ENCODE data around the gene SYT8. TPM values are rescaled to one million over a fixed set of nuclear protein-coding genes. Genes with fewer than 3 reads are reported as not detected.
A peak's percentile ranks its signal among the peaks of the same experiment; 100 is the strongest.

SYT8 gene
- total RNA-seq, 1 donor from 2014 or later: 7.3 TPM

- no peak overlapping the region for H3K27ac Mint-ChIP-seq (ENCODE audit: unreplicated experiment)
- no peaks in the 10 kb centered on the region for H3K27me3 Mint-ChIP-seq (ENCODE audit: low read depth)
Observed at GRCh38 chr11:1819074-1819473, 15.7 kb upstream of the SYT8 start.

GRCh38 chr11:1820463-1821325, 14.1 kb upstream of the SYT8 start:
- Mint-ChIP-seq H3K9me3 (ENCODE audit: low read depth) (peaks cover 7% of the 10 kb centered on the region), H3K4me3 (ENCODE audit: unreplicated experiment) (no peak overlapping the region), H3K27ac (ENCODE audit: unreplicated experiment) (peak overlapping the region; percentile 55), H3K4me1 (ENCODE audit: low read depth) (peaks cover 51% of the 10 kb centered on the region), H3K27me3 (ENCODE audit: low read depth) (no peaks in the 10 kb centered on the region), H3K36me3 (ENCODE audit: low read depth) (peaks cover 3% of the 10 kb centered on the region)
- TF ChIP-seq, protein P1, sequence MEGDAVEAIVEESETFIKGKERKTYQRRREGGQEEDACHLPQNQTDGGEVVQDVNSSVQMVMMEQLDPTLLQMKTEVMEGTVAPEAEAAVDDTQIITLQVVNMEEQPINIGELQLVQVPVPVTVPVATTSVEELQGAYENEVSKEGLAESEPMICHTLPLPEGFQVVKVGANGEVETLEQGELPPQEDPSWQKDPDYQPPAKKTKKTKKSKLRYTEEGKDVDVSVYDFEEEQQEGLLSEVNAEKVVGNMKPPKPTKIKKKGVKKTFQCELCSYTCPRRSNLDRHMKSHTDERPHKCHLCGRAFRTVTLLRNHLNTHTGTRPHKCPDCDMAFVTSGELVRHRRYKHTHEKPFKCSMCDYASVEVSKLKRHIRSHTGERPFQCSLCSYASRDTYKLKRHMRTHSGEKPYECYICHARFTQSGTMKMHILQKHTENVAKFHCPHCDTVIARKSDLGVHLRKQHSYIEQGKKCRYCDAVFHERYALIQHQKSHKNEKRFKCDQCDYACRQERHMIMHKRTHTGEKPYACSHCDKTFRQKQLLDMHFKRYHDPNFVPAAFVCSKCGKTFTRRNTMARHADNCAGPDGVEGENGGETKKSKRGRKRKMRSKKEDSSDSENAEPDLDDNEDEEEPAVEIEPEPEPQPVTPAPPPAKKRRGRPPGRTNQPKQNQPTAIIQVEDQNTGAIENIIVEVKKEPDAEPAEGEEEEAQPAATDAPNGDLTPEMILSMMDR (IDR thresholded peaks at IDR 0.05): no peak
- peak; percentile 50 for DNase-seq (ENCODE audit: low spot score)

More at GRCh38 chr11:1819074-1819473, 15.7 kb upstream of the SYT8 start:
- DNase-seq (ENCODE audit: low spot score): no peak
- Mint-ChIP-seq H3K4me1 (ENCODE audit: low read depth) (peaks cover 58% of the 10 kb centered on the region), H3K4me3 (ENCODE audit: unreplicated experiment) (no peak overlapping the region), H3K36me3 (ENCODE audit: low read depth) (peaks cover 3% of the 10 kb centered on the region), H3K9me3 (ENCODE audit: low read depth) (peaks cover 7% of the 10 kb centered on the region)
- TF ChIP-seq, protein P1 (IDR thresholded peaks at IDR 0.05): no peak

GRCh38 chr11:1821562-1821961, 13.2 kb upstream of the SYT8 start:
- Mint-ChIP-seq H3K27ac (ENCODE audit: unreplicated experiment) (no peak overlapping the region), H3K36me3 (ENCODE audit: low read depth) (peaks cover 3% of the 10 kb centered on the region), H3K4me1 (ENCODE audit: low read depth) (peaks cover 58% of the 10 kb centered on the region), H3K9me3 (ENCODE audit: low read depth) (peaks cover 7% of the 10 kb centered on the region), H3K4me3 (ENCODE audit: unreplicated experiment) (no peak overlapping the region), H3K27me3 (ENCODE audit: low read depth) (no peaks in the 10 kb centered on the region)
- TF ChIP-seq, protein P1 (IDR thresholded peaks at IDR 0.05): no peak
- DNase-seq (ENCODE audit: low spot score): no peak

DNA sequence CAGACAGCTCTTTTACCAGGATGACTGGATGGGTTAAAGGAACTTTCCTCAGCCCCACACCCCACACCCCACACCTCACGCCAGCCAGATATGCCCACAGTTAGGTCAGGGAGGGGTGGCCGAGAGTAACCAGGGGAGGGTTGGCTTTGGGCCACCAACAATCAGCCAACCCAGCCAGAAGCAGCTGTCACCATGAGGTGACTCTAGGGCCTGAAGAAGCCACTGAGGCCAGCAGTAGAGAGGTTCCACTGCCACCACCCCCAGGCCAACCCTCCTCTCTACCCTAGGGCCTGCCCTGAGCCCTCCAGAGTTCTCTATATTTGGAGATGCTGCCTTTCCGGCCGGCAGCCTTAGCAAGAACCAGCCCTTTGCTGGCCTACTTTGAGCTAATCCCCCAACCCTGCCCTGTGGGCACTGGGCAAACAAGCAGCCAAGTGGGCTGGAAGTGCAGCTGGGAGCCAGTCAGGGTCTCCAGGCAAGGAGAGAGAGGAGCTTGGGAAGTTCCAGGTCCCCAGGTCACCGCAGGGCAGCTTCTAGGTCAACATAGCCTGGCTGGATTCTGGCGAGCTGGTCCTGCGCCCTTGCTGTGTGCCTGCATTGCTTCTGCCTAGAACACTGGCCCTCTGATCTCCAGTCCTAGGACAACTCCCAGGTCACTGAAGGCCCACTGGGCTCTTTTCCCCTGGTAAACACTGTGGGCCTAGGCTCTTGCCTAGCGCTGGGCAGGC, 12.0 kb upstream of the SYT8 start:
- TF ChIP-seq, protein P1 (IDR thresholded peaks at IDR 0.05): no peak
- Mint-ChIP-seq H3K9me3 (ENCODE audit: low read depth) (peaks cover 4% of the 10 kb centered on the region), H3K4me1 (ENCODE audit: low read depth) (peaks cover 62% of the 10 kb centered on the region), H3K27ac (ENCODE audit: unreplicated experiment) (no peak overlapping the region), H3K36me3 (ENCODE audit: low read depth) (peaks cover 3% of the 10 kb centered on the region), H3K27me3 (ENCODE audit: low read depth) (no peaks in the 10 kb centered on the region), H3K4me3 (ENCODE audit: unreplicated experiment) (no peak overlapping the region)
- peak; percentile 61 for DNase-seq (ENCODE audit: low spot score)
